NCI-H1105 treated with DMSO at 0.1 percent for 48 hours (cell line): ENCODE data around the gene GGTLC3.
"Not testable (repeated sequence)": the region's sequence is repeated elsewhere in the genome, so short reads cannot be mapped to it uniquely, and the experiment has no call there.

Source experiments
- DNase-seq: peaks from one replicate; lab custom pipeline; 2025; lab: John Stamatoyannopoulos, UW

GGTLC3 gene

GRCh38 chr22:18513454-18513853, 4.5 kb downstream of the GGTLC3 start:
- DNase-seq: not testable (repeated sequence)

GRCh38 chr22:18512378-18512777, 5.6 kb downstream of the GGTLC3 start:
- DNase-seq: not testable (repeated sequence)

- DNase-seq: not testable (repeated sequence)
Observed at GRCh38 chr22:18511327-18511726, 6.6 kb downstream of the GGTLC3 start.

GRCh38 chr22:18496227-18496626, 21.7 kb downstream of the GGTLC3 start:
- DNase-seq: not testable (repeated sequence)
